BJ (cell line): Measurements from ENCODE around the gene GCLC. TPM values are rescaled to one million over a fixed set of nuclear protein-coding genes. Genes with fewer than 3 reads are reported as not detected.

Source experiments
- CTCF ChIA-PET: fragments of 350-600 bp; formaldehyde crosslinking; extraction: SDS; loops from one replicate; lab custom pipeline; 2021; ENCODE audit warnings: antibody characterized with exemption, inconsistent platforms; lab: Yijun Ruan, JAX
- POLR2A ChIA-PET: fragments of 300-600 bp; sonication (Branson Sonifier 250); formaldehyde crosslinking; extraction: SDS; loops from one replicate; lab custom pipeline; 2021; ENCODE audit warnings: antibody characterized with exemption; lab: Charles Lee
- DNase-seq: peaks from one replicate; pipeline ENCODE4 v3.0.0-alpha.2; 2011; ENCODE audit warnings: low read depth
- H3K27me3 ChIP-seq: 2 replicates; pipeline ENCODE4 v1.6.0; 2011; ENCODE audit warnings: low read length; ENCODE audit not compliant: control insufficient read depth, insufficient read depth
- H3K36me3 ChIP-seq: 2 replicates; pipeline ENCODE4 v1.5.1; 2011; ENCODE audit warnings: low read length; ENCODE audit not compliant: control insufficient read depth, insufficient read depth
- H3K4me3 ChIP-seq: 2 replicates; pipeline ENCODE4 v1.5.1; 2011; ENCODE audit warnings: low read depth, mild to moderate bottlenecking, control low read depth, low read length
- polyA plus RNA-seq: library from polyadenylated mRNA; depleted of rRNA; stranded (reverse); fragments of >200 nt; gene quantifications from 2 replicates; pipeline ENCODE4 v1.2.3, GENCODE V29; 2011
- TF ChIP-seq, protein P1 (sequence below): IDR thresholded peaks from 2 replicates; pipeline ENCODE4 v1.5.1; 2011; ENCODE audit warnings: low read depth, mild to moderate bottlenecking, control low read depth, inconsistent platforms, low read length, moderate library complexity; ENCODE audit not compliant: insufficient read depth

Gene GCLC
- polyA plus RNA-seq, 1 experiment, result 8.4 TPM

DNA sequence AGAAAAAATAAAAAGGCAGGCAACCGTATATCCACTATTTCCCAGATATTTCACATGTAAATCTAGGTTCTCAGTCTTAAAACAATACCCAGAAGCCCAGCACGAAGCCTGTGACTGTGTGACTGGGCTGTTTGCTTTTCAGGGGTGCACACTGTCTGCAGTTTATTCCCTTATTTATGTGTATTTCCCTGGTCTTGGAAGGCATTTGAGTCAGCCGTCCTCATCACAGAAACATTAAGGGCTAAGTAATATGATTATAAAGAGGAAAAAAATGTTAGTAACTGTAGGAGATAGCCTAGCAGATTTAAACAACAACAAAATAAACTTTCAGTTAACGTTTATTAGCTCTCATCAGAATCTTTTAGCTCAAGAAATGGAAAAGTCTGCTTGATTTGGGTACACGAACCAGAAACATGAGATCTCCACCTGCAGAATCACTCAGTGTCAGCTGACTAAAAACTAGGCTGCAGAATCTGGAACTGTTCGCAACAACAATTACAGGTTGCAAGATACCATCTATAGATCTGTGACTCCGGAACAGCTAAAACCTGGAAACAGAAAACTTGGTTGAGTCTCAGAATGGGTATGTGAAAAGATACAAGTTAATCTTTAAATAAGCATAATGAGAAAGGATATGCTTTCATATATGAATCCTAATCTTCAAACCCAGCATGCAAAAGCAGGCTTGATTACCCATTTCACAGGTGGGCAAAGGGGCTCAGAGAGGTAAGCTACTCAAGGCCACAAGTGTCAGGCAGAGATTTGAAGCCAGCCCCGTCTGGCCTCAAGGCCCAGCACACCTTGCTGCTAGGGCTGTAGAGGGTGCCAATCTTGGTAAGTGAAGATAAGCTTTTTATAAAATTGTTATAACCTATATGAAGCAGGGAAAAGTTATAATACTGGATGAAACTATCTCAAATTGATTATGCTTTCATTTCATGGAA, 21.1 kb downstream of the GCLC start:
- TF ChIP-seq, protein P1, sequence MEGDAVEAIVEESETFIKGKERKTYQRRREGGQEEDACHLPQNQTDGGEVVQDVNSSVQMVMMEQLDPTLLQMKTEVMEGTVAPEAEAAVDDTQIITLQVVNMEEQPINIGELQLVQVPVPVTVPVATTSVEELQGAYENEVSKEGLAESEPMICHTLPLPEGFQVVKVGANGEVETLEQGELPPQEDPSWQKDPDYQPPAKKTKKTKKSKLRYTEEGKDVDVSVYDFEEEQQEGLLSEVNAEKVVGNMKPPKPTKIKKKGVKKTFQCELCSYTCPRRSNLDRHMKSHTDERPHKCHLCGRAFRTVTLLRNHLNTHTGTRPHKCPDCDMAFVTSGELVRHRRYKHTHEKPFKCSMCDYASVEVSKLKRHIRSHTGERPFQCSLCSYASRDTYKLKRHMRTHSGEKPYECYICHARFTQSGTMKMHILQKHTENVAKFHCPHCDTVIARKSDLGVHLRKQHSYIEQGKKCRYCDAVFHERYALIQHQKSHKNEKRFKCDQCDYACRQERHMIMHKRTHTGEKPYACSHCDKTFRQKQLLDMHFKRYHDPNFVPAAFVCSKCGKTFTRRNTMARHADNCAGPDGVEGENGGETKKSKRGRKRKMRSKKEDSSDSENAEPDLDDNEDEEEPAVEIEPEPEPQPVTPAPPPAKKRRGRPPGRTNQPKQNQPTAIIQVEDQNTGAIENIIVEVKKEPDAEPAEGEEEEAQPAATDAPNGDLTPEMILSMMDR, result no peak
- Histone ChIP-seq H3K27me3 (no peaks in the 10 kb centered on the region), H3K36me3 (no peaks in the 10 kb centered on the region), H3K4me3 (no peak overlapping the region)
- DNase-seq, result no peak
- ChIA-PET CTCF (interaction anchor here (0.8 to 2.1 kb wide), 4 partner anchors 11 to 128 kb away, joined by 3 to 6 read pairs (median 4); partner anchors contain the start of gene GCLC), POLR2A (no interaction called here)

- ChIA-PET CTCF (interaction anchor here (0.5 to 1.4 kb wide), 4 partner anchors 9 to 205 kb away, joined by 3 to 4 read pairs (median 4); no protein-coding TSS in a partner anchor), POLR2A (no interaction called here)
- Histone ChIP-seq H3K4me3 (no peak overlapping the region), H3K36me3 (0 out of 2 replicates have a peak, but pooled peaks cover 1% of the 10 kb centered on the region), H3K27me3 (no peaks in the 10 kb centered on the region)
- no peak for DNase-seq
- TF ChIP-seq, protein P1, result no peak
Measured at GRCh38 chr6:53520320-53520928, 24.5 kb downstream of the GCLC start.

DNA sequence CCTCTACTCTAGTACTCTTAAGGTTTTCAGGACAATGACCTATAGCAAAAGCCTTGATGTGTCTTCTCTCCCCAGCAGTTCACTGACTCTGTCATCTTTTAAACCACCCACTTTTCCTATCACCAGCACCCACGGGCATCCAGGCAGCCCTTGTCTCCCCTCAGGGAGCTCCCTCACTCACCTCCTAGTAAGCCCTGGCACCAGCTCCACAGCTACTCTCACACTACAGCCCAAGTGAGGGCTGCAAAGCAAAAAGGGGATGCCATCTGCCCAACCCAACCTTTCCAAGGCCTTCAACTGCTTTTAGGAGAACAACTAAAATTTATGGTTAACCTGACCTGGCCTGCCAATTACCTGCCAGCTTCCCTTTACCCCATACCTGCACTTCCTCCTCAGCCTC, 26.0 kb downstream of the GCLC start:
- H3K36me3 ChIP-seq, result 0 out of 2 replicates have a peak, but pooled peaks cover 1% of the 10 kb centered on the region
- H3K4me3 ChIP-seq, result no peak overlapping the region
- no peaks in the 10 kb centered on the region for H3K27me3 ChIP-seq
- TF ChIP-seq, protein P1, result no peak
- ChIA-PET CTCF (no interaction called here), POLR2A (no interaction called here)
- DNase-seq, result no peak

DNA sequence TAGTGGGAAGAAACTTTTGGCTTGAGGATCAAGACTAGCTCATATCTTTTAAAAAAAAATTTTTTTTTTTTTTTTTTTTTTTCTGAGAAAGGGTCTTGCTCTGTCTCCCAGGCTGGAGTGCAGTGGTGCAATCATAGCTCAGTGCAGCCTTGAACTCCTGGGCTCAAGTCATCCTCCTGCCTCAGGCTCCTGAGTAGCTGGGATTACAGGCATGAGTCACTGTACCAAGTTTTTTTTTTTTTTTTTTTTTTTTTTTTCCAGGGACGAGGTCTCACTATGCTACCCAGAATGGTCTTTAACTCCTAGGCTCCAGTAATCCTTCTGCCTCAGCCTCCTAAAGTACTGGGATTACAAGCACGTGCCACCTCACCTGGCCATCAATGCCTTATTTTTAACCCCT, 27.9 kb downstream of the GCLC start:
- Histone ChIP-seq H3K36me3 (peaks cover 1% of the 10 kb centered on the region; the same call in 1 of the 2 replicates), H3K27me3 (no peaks in the 10 kb centered on the region), H3K4me3 (no peak overlapping the region)
- DNase-seq, result no peak
- POLR2A ChIA-PET, result interaction anchor here (0.6 kb wide), 1 partner anchor 11 kb away, joined by 3 read pairs; no protein-coding TSS in a partner anchor
- TF ChIP-seq, protein P1, result no peak
- CTCF ChIA-PET, result interaction anchor here (0.7 to 2.0 kb wide), 4 partner anchors 21 to 162 kb away, joined by 3 to 8 read pairs (median 4); partner anchors contain the start of gene GCLC

DNA sequence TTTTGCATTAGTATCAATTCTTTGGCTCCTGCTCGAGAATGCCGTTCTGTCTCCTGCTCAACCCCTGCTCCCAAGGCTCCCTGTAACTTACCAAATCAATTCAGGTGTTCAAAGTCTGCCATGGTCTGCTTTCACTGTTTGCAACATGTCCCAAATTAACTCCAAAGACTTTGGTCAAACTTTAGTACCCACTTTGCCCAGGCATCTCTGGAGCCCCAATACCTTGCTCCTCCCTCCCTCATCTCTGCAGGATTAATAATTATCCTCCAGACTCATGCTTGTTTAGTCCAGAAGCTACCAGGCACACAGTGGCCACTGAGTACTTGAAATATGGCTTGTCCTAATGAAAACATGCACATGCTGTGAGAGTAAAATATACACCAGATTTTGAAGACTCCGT, 30.2 kb downstream of the GCLC start:
- peaks cover 1% of the 10 kb centered on the region; the same call in 1 of the 2 replicates for H3K36me3 ChIP-seq
- ChIA-PET POLR2A (no interaction called here), CTCF (no interaction called here)
- H3K27me3 ChIP-seq, result no peaks in the 10 kb centered on the region
- H3K4me3 ChIP-seq, result no peak overlapping the region
- DNase-seq, result no peak
- TF ChIP-seq, protein P1, result no peak
